ENCODE results near the gene MYO1D.

The MYO1D gene

DNA sequence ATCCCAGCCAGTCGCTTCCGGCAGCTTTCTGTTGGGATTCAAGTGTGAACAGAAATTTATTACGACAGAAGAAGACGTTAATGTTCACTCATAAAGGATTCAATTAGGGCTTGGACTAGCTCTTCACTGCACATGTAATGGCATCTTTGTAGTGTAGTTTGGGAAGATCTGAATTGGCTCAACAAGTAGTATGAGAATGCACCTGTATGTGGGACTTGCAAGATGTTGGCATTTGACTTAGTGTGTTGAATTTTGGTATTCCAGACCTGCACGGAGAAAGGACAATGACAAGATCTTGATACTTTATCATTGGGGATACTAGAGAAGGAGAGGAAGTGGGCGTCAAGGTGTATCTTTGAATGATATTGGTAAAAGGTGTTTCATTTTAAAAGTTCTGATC, 431.4 kb downstream of the MYO1D start:
- Histone ChIP-seq H3K14ac (ENCODE audit: low read length) (no peak overlapping the region), H3K9ac (ENCODE audit: low read depth, low read length, poor library complexity) (no peak overlapping the region), H3K4me3 (ENCODE audit: low read length in 2 of 2) (peak overlapping the region; percentile 70 to 91), H3K27me3 (ENCODE audit: control insufficient read depth in 3 of 3, insufficient read depth in 3 of 3, low read depth in 1 of 3, low read length in 3 of 3) (no peaks in the 10 kb centered on the region), H3K4me2 (ENCODE audit: insufficient read depth, low read length, poor library complexity, severe bottlenecking) (peak overlapping the region; percentile 89), H2AK5ac (ENCODE audit: low read depth, low read length) (no peak overlapping the region), H3K4ac (ENCODE audit: low read length) (no peak overlapping the region), H3K27ac (replicated peaks; ENCODE audit: low read length) (no peak overlapping the region), H4K91ac (ENCODE audit: low read depth, low read length, poor library complexity) (no peak overlapping the region), H3K79me1 (ENCODE audit: low read depth, low read length) (no peaks in the 10 kb centered on the region), H3K23ac (ENCODE audit: low read depth, low read length, poor library complexity) (no peak overlapping the region), H2AFZ (ENCODE audit: low read length) (no peak overlapping the region), H2BK12ac (ENCODE audit: low read length) (no peak overlapping the region), H4K8ac (ENCODE audit: low read depth, low read length) (no peak overlapping the region), H3K18ac (ENCODE audit: low read length) (no peak overlapping the region), H2BK120ac (ENCODE audit: low read depth, low read length) (no peak overlapping the region), H3K36me3 (replicated peaks in 1 of 2; ENCODE audit: control insufficient read depth in 2 of 2, insufficient read depth in 2 of 2, low read length in 2 of 2) (peaks cover 10 to 48% of the 10 kb centered on the region in 2 donors), H2BK5ac (ENCODE audit: low read length) (no peak overlapping the region), H3K4me1 (ENCODE audit: control insufficient read depth in 2 of 2, insufficient read depth in 1 of 2, low read depth in 1 of 2, low read length in 2 of 2) (peaks cover 5 to 11% of the 10 kb centered on the region in 2 donors), H3K9me3 (replicated peaks in 1 of 2; ENCODE audit: control insufficient read depth in 2 of 2, insufficient read depth in 1 of 2, low read depth in 1 of 2, low read length in 2 of 2) (peaks cover 5 to 10% of the 10 kb centered on the region in 2 donors), H2BK15ac (ENCODE audit: low read length) (no peak overlapping the region)
- no peak for DNase-seq (ENCODE audit: low spot score)
- no CpG with 5 or more reads among the region's 6 CpGs for WGBS, 2 donors (ENCODE audit: extremely low coverage in 2 of 2, insufficient read length in 2 of 2, insufficient replicate concordance in 1 of 2)

- peaks cover 10 to 45% of the 10 kb centered on the region in 2 donors for H3K36me3 ChIP-seq (replicated peaks in 1 of 2; ENCODE audit: control insufficient read depth in 2 of 2, insufficient read depth in 2 of 2, low read length in 2 of 2)
- H4K8ac ChIP-seq (ENCODE audit: low read depth, low read length), result no peak overlapping the region
- H2AK5ac ChIP-seq (ENCODE audit: low read depth, low read length), result peak overlapping the region; percentile 94
- no peak overlapping the region for H4K91ac ChIP-seq (ENCODE audit: low read depth, low read length, poor library complexity)
- H3K4me3 ChIP-seq (ENCODE audit: low read length in 2 of 2), result peak overlapping the region; percentile 70 to 91
- peaks cover 5 to 11% of the 10 kb centered on the region in 2 donors for H3K4me1 ChIP-seq (ENCODE audit: control insufficient read depth in 2 of 2, insufficient read depth in 1 of 2, low read depth in 1 of 2, low read length in 2 of 2)
- no peaks in the 10 kb centered on the region for H3K27me3 ChIP-seq (ENCODE audit: control insufficient read depth in 3 of 3, insufficient read depth in 3 of 3, low read depth in 1 of 3, low read length in 3 of 3)
- no peak overlapping the region for H3K27ac ChIP-seq (replicated peaks; ENCODE audit: low read length)
- H3K4ac ChIP-seq (ENCODE audit: low read length), result no peak overlapping the region
- H3K9me3 ChIP-seq (replicated peaks in 1 of 2; ENCODE audit: control insufficient read depth in 2 of 2, insufficient read depth in 1 of 2, low read depth in 1 of 2, low read length in 2 of 2), result peaks cover 5 to 10% of the 10 kb centered on the region in 2 donors
- no peak overlapping the region for H2BK12ac ChIP-seq (ENCODE audit: low read length)
- H3K14ac ChIP-seq (ENCODE audit: low read length), result peak overlapping the region; percentile 39
- peak overlapping the region; percentile 89 for H3K4me2 ChIP-seq (ENCODE audit: insufficient read depth, low read length, poor library complexity, severe bottlenecking)
- peak overlapping the region; percentile 86 for H3K9ac ChIP-seq (ENCODE audit: low read depth, low read length, poor library complexity)
- H2BK5ac ChIP-seq (ENCODE audit: low read length), result peak overlapping the region; percentile 87
- DNase-seq (ENCODE audit: low spot score), result no peak
- no peak overlapping the region for H2BK120ac ChIP-seq (ENCODE audit: low read depth, low read length)
- WGBS, 2 donors (ENCODE audit: extremely low coverage in 2 of 2, insufficient read length in 2 of 2, insufficient replicate concordance in 1 of 2), result no CpG with 5 or more reads among the region's 14 CpGs
- H3K23ac ChIP-seq (ENCODE audit: low read depth, low read length, poor library complexity), result peak overlapping the region; percentile 52
- no peak overlapping the region for H2BK15ac ChIP-seq (ENCODE audit: low read length)
- no peak overlapping the region for H3K18ac ChIP-seq (ENCODE audit: low read length)
- H3K79me1 ChIP-seq (ENCODE audit: low read depth, low read length), result no peaks in the 10 kb centered on the region
- H2AFZ ChIP-seq (ENCODE audit: low read length), result peak overlapping the region; percentile 93
Observed at GRCh38 chr17:32445074-32445415, 431.9 kb downstream of the MYO1D start.

DNA sequence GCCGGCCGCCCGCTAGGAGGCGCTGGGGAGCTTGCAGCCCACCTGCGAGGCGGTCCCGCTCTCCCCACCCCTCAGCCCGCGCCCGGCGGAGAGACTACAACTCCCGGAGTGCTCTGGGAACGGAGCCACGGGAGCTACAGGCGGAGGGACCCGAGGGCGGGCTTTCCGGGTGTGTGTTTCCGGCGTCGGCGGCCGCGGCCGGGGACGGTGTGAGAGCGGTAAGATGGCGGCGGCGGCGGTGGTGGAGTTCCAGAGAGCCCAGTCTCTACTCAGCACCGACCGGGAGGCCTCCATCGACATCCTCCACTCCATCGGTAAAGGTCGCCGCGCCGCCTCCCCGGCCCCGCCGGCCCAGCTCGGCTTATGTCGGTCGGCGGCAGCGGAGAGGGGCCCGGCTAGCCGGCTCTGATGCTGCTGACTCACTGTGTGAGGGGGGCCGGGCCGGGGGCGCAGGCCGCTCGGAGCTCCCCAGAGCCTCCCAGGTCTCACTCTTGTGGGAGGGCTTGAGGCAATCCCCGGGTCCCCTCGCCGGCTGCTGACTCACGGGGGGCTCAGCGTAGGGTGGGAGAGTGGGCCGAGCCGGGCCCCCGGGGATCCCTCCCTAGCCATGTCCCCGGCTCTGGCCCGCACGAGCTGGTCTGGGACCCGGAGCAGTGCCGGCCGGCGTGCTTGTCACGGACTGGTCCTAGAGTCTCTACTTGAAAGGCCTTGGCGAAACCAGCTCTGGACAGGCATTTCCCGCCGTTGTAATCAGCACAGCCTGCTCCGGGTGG, 432.4 kb downstream of the MYO1D start, which contains the start of gene PSMD11:
PSMD11 (plus strand) TSS at position 210 of the 773 bp plus-strand sequence; CDS start at position 224, 14 bp downstream.
- Histone ChIP-seq H2AK5ac (ENCODE audit: low read depth, low read length) (peak within 1 kb of the TSS; percentile 94), H3K4me1 (ENCODE audit: control insufficient read depth in 2 of 2, insufficient read depth in 1 of 2, low read depth in 1 of 2, low read length in 2 of 2) (peaks cover 5 to 11% of the 10 kb centered on the region in 2 donors), H2BK5ac (ENCODE audit: low read length) (peak within 1 kb of the TSS; percentile 87), H3K4me2 (ENCODE audit: insufficient read depth, low read length, poor library complexity, severe bottlenecking) (peak within 1 kb of the TSS; percentile 89), H2BK120ac (ENCODE audit: low read depth, low read length) (no peak within 1 kb of the TSS), H3K9me3 (replicated peaks in 1 of 2; ENCODE audit: control insufficient read depth in 2 of 2, insufficient read depth in 1 of 2, low read depth in 1 of 2, low read length in 2 of 2) (peaks cover 5 to 10% of the 10 kb centered on the region in 2 donors), H3K27me3 (ENCODE audit: control insufficient read depth in 3 of 3, insufficient read depth in 3 of 3, low read depth in 1 of 3, low read length in 3 of 3) (no peaks in the 10 kb centered on the region), H3K18ac (ENCODE audit: low read length) (peak within 1 kb of the TSS; percentile 97), H3K27ac (replicated peaks; ENCODE audit: low read length) (peak within 1 kb of the TSS; percentile 17), H3K79me1 (ENCODE audit: low read depth, low read length) (no peaks in the 10 kb centered on the region), H4K91ac (ENCODE audit: low read depth, low read length, poor library complexity) (no peak within 1 kb of the TSS), H2BK12ac (ENCODE audit: low read length) (no peak within 1 kb of the TSS), H2AFZ (ENCODE audit: low read length) (peak within 1 kb of the TSS; percentile 93), H3K9ac (ENCODE audit: low read depth, low read length, poor library complexity) (peak within 1 kb of the TSS; percentile 86), H3K23ac (ENCODE audit: low read depth, low read length, poor library complexity) (peak within 1 kb of the TSS; percentile 55), H3K36me3 (replicated peaks in 1 of 2; ENCODE audit: control insufficient read depth in 2 of 2, insufficient read depth in 2 of 2, low read length in 2 of 2) (peaks cover 7 to 39% of the 10 kb centered on the region in 2 donors), H3K14ac (ENCODE audit: low read length) (peak within 1 kb of the TSS; percentile 71), H4K8ac (ENCODE audit: low read depth, low read length) (no peak within 1 kb of the TSS), H3K4ac (ENCODE audit: low read length) (no peak within 1 kb of the TSS), H2BK15ac (ENCODE audit: low read length) (no peak within 1 kb of the TSS), H3K4me3 (ENCODE audit: low read length in 2 of 2) (peak within 1 kb of the TSS; percentile 70 to 91)
- peak; percentile 93 for DNase-seq (ENCODE audit: low spot score)
- no CpG with 5 or more reads among the region's 74 CpGs for WGBS, 2 donors (ENCODE audit: extremely low coverage in 2 of 2, insufficient read length in 2 of 2, insufficient replicate concordance in 1 of 2)

GRCh38 chr17:32443827-32444300, 433.1 kb downstream of the MYO1D start:
- no peak overlapping the region for H3K14ac ChIP-seq (ENCODE audit: low read length)
- no peak overlapping the region for H2BK12ac ChIP-seq (ENCODE audit: low read length)
- no peak overlapping the region for H2BK15ac ChIP-seq (ENCODE audit: low read length)
- H3K4me1 ChIP-seq (ENCODE audit: control insufficient read depth in 2 of 2, insufficient read depth in 1 of 2, low read depth in 1 of 2, low read length in 2 of 2), result peaks cover 5 to 11% of the 10 kb centered on the region in 2 donors
- peak overlapping the region in 1 of 2 donors; percentile 33 for H3K4me3 ChIP-seq (ENCODE audit: low read length in 2 of 2)
- H3K9ac ChIP-seq (ENCODE audit: low read depth, low read length, poor library complexity), result no peak overlapping the region
- no peak overlapping the region for H3K4ac ChIP-seq (ENCODE audit: low read length)
- H2BK5ac ChIP-seq (ENCODE audit: low read length), result no peak overlapping the region
- no CpG with 5 or more reads among the region's 29 CpGs for WGBS, 2 donors (ENCODE audit: extremely low coverage in 2 of 2, insufficient read length in 2 of 2, insufficient replicate concordance in 1 of 2)
- no peak overlapping the region for H3K27ac ChIP-seq (replicated peaks; ENCODE audit: low read length)
- H2BK120ac ChIP-seq (ENCODE audit: low read depth, low read length), result no peak overlapping the region
- H3K18ac ChIP-seq (ENCODE audit: low read length), result peak overlapping the region; percentile 44
- no peak overlapping the region for H4K8ac ChIP-seq (ENCODE audit: low read depth, low read length)
- H2AK5ac ChIP-seq (ENCODE audit: low read depth, low read length), result no peak overlapping the region
- peak overlapping the region; percentile 22 for H3K4me2 ChIP-seq (ENCODE audit: insufficient read depth, low read length, poor library complexity, severe bottlenecking)
- no peak overlapping the region for H3K23ac ChIP-seq (ENCODE audit: low read depth, low read length, poor library complexity)
- H4K91ac ChIP-seq (ENCODE audit: low read depth, low read length, poor library complexity), result no peak overlapping the region
- DNase-seq (ENCODE audit: low spot score), result no peak
- no peaks in the 10 kb centered on the region for H3K27me3 ChIP-seq (ENCODE audit: control insufficient read depth in 3 of 3, insufficient read depth in 3 of 3, low read depth in 1 of 3, low read length in 3 of 3)
- H3K36me3 ChIP-seq (replicated peaks in 1 of 2; ENCODE audit: control insufficient read depth in 2 of 2, insufficient read depth in 2 of 2, low read length in 2 of 2), result peaks cover 4 to 33% of the 10 kb centered on the region in 2 donors
- peak overlapping the region; percentile 93 for H2AFZ ChIP-seq (ENCODE audit: low read length)
- peaks cover 5 to 10% of the 10 kb centered on the region in 2 donors for H3K9me3 ChIP-seq (replicated peaks in 1 of 2; ENCODE audit: control insufficient read depth in 2 of 2, insufficient read depth in 1 of 2, low read depth in 1 of 2, low read length in 2 of 2)
- H3K79me1 ChIP-seq (ENCODE audit: low read depth, low read length), result no peaks in the 10 kb centered on the region
